Neuron (in vitro differentiated cells): Measurements from ENCODE around the gene RASAL3.
"Not testable (repeated sequence)": the region's sequence is repeated elsewhere in the genome, so short reads cannot be mapped to it uniquely, and the experiment has no call there.

Experiments
- H2AFZ ChIP-seq: one replicate; pipeline ENCODE4 v1.6.1; 2013; ENCODE audit warnings: low read depth, mild to moderate bottlenecking, inconsistent platforms, low read length, moderate library complexity
- H3K27me3 ChIP-seq: one replicate; pipeline ENCODE4 v1.6.1; 2013; ENCODE audit warnings: low read length; ENCODE audit not compliant: insufficient read depth
- H3K36me3 ChIP-seq: one replicate; pipeline ENCODE4 v1.6.1; 2013; ENCODE audit warnings: low read length; ENCODE audit not compliant: insufficient read depth
- H3K4me1 ChIP-seq: one replicate; pipeline ENCODE4 v1.6.1; 2013; ENCODE audit warnings: low read length; ENCODE audit not compliant: insufficient read depth
- H3K4me3 ChIP-seq: 2 replicates; pipeline ENCODE4 v1.5.1; 2013; ENCODE audit warnings: mild to moderate bottlenecking, low read length, moderate library complexity
- H3K9me3 ChIP-seq: one replicate; pipeline ENCODE4 v1.6.1; 2013; ENCODE audit warnings: low read length

RASAL3 gene

DNA sequence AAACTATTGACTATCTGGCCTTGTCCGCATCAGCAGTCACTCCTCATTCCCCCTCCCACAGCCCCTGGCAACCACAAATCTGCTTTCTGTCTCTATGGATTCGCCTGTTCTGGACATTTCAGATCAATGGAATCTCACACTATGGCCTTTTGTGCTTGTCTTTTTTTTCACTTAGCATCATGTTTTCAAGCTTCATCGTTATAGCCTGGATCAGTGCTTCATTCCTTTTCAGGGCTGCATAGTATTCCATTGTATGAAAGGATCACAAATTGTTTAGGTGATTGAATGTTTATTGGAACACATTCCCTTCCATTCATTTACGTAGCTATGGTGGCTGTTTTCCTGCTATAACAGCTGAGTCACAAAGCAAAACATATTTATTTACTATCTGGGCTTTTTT lies 22.7 kb upstream of the RASAL3 start:
- Histone ChIP-seq H3K9me3 (no peaks in the 10 kb centered on the region), H3K4me1 (no peaks in the 10 kb centered on the region), H2AFZ (no peak overlapping the region), H3K4me3 (no peak overlapping the region), H3K27me3 (no peaks in the 10 kb centered on the region), H3K36me3 (no peaks in the 10 kb centered on the region)

DNA sequence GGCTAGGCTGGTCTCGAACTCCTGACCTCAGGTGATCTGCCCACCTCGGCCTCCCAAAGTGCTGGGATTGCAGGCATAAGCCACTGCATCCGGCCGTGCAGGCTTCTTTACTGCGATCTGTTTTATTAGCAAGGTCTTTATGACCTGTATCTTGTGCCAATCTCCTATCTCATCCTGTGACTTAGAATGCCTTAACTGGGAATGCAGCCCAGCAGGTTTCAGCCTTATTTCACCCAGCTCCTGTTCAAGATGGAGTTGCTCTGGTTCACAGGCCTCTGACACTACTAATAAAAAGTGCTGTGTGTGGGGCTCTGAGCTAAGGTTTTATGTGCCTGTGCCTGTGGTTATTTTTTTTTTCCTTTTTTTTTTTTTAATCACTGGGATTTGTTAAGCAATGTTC lies 21.4 kb upstream of the RASAL3 start:
- H3K36me3 ChIP-seq, H2AFZ ChIP-seq, H3K9me3 ChIP-seq, H3K4me3 ChIP-seq, H3K27me3 ChIP-seq, H3K4me1 ChIP-seq: not testable (repeated sequence)

DNA sequence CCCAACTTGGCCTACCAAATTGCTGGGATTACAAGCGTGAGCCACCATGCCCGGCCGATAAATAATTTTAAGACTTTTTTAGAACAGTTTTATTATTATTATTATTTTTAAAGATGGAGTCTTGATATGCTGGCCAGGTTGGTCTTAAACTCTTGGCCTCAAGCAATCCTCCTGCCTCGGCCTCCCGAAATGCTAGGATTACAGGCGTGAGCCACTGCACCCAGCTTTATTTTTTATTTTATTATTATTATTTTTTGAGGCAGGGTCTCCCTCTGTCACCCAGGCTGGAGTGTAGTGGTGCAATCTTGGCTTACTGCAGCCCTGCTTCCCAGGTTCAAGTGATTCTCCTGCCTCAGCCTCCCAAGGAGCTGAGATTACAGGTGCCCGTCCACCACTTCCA lies 16.7 kb upstream of the RASAL3 start:
- not testable (repeated sequence) for H3K4me1 ChIP-seq, H3K36me3 ChIP-seq, H2AFZ ChIP-seq, H3K27me3 ChIP-seq, H3K9me3 ChIP-seq, H3K4me3 ChIP-seq

DNA sequence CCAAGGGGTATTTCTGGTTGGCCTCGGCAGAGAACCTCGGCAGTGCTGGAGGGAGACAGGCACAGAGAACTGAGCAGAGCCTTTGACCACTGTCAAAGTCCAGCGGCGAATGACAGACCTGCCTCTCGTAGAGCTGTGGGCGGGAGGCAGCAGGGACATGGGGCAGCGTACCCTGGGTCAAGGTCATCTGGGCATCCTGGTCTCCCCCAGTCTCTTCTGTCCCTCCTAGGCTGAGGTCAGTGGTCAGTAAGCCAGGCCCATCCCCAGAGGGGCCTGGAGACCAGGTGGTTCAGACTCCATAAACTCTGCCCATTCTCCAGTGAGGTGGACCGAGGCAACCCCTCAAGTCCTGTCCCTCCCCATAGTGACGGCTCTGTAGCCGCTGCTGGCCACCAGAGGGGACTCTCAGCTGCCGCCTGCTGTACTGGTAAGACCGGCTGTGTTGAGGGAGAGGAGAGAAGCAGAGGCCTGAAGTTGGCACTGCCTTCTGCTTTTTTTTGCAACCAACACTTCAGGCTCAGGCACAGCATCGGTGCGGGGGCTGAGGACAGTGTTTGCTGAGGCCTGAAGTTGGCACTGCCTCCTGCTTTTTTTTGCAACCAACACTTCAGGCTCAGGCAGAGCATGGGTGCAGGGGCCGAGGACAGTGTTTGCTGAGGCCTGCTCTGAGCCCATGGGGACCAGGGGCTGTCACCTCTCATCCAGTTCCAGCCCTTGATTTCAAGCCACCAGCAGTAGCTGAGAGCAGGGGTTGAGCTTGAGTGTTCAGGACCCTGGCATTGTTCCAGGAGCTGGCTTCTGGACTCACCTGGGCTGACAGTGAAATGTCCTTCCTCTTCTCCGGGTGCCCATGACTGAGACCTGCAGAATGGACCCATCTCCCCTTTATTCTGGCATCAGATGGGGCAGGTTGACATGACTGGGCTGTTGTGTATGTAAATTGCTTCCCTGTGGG lies 15.3 kb upstream of the RASAL3 start, which contains the start of gene PGLYRP2:
Gene PGLYRP2 (minus strand): TSS at position 111 of the 955 bp plus-strand sequence. CDS start 130 bp downstream, outside the sequence.
- Histone ChIP-seq H3K4me1 (no peaks in the 10 kb centered on the region), H2AFZ (no peak within 1 kb of the TSS)

DNA sequence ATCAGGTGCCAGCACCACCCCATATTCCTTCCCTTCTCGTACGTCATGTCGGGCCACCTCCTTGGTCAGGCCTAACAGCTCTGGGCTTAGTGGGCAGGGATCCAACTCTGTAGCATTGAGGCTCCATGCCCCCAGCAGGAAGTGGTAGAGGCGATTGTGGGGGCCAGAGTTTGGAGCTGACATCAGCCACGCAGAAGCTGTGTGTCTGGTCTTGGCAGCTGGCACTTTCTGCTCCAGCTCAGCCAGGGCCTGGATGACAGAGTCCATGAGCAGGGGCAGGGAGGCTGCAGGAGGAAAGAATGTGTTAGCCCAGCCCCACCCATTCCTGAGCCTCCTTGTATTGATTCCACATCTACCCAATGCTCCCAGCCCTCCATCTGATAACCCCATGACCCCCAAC lies 12.0 kb upstream of the RASAL3 start:
- Histone ChIP-seq H3K27me3 (peaks cover 3% of the 10 kb centered on the region), H3K4me3 (no peak overlapping the region), H3K36me3 (no peaks in the 10 kb centered on the region), H3K4me1 (no peaks in the 10 kb centered on the region), H3K9me3 (no peaks in the 10 kb centered on the region), H2AFZ (no peak overlapping the region)

More for the DNA sequence above, 15.3 kb upstream of the RASAL3 start, which contains the start of gene PGLYRP2:
- no peak within 1 kb of the TSS for H3K4me3 ChIP-seq
- H3K27me3 ChIP-seq, result peaks cover 3% of the 10 kb centered on the region
- no peaks in the 10 kb centered on the region for H3K36me3 ChIP-seq
- H3K9me3 ChIP-seq, result no peaks in the 10 kb centered on the region

DNA sequence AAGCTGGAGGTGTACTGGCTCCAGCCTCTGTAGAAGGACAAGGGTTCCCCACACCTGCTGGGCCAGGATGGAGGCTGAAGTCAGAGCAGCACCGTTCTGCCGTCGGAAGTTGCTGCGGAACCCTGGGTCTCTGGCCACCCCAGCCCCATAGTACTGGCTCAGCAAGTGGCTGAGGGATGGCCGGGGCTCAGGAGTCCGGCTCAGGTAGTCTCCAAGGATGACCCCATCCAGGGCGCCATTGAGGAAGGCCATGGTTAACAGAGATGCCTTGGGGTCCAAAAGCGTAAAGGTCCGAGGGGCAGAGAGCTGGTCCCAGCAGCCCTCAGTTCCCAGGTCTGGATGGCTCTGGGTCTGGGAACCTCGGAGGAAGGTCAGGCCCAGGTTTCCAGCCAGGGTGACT lies 11.3 kb upstream of the RASAL3 start:
- no peak overlapping the region for H2AFZ ChIP-seq
- H3K9me3 ChIP-seq, result no peaks in the 10 kb centered on the region
- no peak overlapping the region for H3K4me3 ChIP-seq
- H3K36me3 ChIP-seq, result no peaks in the 10 kb centered on the region
- H3K4me1 ChIP-seq, result no peaks in the 10 kb centered on the region
- H3K27me3 ChIP-seq, result peaks cover 3% of the 10 kb centered on the region

DNA sequence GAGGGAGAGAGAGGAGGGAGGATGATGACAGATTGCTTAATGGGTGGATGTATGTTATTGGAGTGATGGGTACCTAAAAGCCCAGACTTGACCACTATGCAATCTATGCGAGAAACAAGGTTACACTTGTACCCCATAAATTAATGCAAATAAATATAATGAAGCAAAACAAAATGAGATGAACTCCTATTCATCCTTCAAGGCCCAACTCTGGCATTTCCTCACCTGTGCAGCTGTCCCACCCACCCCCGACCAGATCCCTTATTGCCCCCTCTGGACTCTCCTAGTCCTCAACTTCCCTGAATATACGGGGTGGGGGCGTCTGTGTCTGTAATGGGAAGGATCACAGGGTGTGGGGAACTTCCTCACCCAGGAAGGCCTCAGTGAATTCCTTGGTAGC lies 10.8 kb upstream of the RASAL3 start:
- Histone ChIP-seq H3K9me3 (no peaks in the 10 kb centered on the region), H3K4me3 (no peak overlapping the region), H2AFZ (no peak overlapping the region), H3K4me1 (no peaks in the 10 kb centered on the region), H3K36me3 (no peaks in the 10 kb centered on the region), H3K27me3 (peaks cover 3% of the 10 kb centered on the region)

DNA sequence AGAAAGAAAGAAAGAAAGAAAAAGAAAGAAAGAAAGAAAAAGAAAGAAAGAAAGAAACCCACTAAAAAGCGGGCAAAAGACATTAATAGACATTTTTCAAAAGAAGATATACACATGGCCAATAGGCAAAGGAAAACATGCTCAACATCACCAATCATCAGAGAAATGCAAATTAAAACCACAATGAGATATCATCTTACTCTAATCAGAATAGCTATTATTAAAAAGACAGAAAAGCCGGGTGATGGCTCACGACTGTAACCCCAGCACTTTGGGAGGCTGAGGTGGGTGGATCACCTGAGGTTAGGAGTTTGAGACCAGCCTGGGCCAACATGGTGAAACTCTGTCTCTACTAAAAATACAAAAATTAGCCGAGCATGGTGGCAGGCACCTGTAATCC lies 9.5 kb upstream of the RASAL3 start:
- H3K9me3 ChIP-seq, H3K4me3 ChIP-seq, H3K4me1 ChIP-seq, H3K36me3 ChIP-seq, H2AFZ ChIP-seq: not testable (repeated sequence)
- peaks cover 13% of the 10 kb centered on the region for H3K27me3 ChIP-seq

DNA sequence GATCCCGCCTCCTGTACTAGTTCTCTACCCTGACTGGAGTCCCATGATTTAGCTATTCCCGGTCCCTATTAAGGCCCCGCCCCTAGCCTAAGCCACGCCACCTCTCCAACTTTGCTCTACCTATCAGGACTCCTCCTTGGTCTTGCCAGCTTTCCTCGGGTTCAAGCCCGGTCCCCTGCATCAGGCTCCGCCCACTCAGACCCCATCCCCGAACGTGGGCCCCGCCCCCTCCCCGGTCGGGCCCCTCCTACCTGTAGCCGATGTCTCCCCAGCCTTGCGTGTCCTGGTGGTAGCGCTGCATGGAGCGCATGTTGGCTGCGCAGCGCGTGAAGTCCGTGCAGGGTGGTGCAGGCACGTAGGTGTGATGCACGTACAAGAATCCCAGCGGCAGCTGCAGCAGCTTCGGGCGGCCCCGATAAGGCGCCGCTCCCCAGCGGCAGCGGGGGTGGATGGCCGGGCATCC lies 7.3 kb upstream of the RASAL3 start:
- Histone ChIP-seq H3K27me3 (peaks cover 26% of the 10 kb centered on the region), H3K9me3 (no peaks in the 10 kb centered on the region), H3K4me1 (no peaks in the 10 kb centered on the region), H3K4me3 (no peak overlapping the region), H2AFZ (no peak overlapping the region), H3K36me3 (no peaks in the 10 kb centered on the region)

DNA sequence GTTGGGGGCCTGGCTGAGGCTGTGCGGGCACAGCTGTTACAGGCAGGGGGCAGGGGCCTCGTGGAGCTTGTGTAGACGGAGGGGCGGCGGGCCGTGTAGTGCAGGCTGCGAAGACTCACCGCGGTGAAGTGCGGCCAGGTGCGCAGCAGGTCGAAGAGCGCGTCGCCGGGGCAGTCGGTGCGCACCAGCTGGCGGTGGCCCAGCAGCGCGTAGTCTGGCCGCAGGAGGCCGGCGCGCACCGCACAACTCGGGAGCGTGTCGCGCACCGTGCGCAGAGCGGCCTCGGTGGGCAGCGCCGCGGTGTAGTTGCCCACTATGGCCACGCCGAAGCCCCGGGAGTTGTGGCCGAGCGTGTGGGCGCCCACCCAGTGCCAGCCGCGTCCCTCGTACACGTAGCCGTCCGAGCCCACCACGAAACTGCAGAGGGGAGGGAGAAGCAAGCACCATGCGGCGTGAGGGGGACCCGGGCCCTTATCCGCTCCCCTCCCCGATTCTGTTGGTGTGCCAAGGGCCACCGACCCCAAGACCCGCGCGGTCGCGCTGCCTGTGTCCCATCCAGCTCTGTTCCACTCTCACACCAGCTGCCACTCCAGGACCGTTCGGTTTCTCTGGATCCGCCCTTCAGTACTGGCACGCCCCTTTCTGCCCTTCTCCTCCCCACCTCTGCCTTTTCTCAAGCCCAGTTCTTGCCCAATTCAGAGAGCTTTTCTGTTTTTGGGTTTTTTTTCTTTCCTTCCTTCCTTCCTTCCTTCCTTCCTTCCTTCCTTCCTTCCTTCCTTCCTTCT lies 5.4 kb upstream of the RASAL3 start:
- Histone ChIP-seq H3K27me3 (peaks cover 30% of the 10 kb centered on the region), H3K4me1 (no peaks in the 10 kb centered on the region), H2AFZ (no peak overlapping the region), H3K4me3 (no peak overlapping the region), H3K9me3 (no peaks in the 10 kb centered on the region), H3K36me3 (no peaks in the 10 kb centered on the region)

DNA sequence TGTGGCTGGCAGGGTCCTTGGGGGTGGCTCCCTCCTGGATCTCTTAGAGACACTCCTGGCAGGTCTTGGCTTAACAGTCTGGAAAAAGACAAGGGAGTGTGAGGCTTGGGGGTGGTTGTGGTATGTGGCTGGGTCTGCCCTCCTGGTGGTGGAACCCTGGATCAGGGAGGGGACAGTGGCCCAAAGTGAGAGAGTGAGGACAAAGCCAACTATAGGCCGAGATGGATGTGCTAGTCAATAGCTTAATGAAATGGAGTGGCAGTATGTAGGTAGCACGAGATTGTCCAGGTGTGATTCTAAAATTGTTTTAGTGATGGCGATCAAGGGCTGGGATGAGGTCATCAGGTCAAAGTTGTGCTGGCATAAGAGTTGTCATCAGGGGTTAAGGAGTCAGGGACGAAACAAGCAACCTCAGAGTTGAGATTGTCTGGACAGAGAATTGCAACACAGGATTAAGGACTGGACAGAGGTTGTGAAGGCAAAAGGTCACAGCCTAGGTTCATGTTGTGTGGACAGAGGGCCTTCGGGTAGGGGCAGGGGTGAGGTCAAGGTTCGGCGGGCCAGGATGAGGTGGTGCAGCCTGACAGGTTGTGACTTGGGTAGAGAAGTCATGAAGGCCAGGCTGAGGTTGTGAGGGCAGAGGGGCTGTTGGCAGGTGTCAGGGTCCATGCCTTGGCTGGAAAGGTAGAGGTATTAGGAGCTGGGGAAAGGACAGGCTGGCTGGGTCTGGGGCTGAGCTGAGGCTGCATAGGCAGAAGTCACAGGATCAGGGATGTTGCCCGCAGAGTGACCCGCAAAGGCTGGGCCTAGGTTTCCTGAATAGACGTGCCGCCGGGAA lies 4.5 kb upstream of the RASAL3 start:
- Histone ChIP-seq H3K36me3 (no peaks in the 10 kb centered on the region), H2AFZ (no peak overlapping the region), H3K27me3 (peaks cover 36% of the 10 kb centered on the region), H3K4me3 (no peak overlapping the region), H3K9me3 (no peaks in the 10 kb centered on the region), H3K4me1 (no peaks in the 10 kb centered on the region)

DNA sequence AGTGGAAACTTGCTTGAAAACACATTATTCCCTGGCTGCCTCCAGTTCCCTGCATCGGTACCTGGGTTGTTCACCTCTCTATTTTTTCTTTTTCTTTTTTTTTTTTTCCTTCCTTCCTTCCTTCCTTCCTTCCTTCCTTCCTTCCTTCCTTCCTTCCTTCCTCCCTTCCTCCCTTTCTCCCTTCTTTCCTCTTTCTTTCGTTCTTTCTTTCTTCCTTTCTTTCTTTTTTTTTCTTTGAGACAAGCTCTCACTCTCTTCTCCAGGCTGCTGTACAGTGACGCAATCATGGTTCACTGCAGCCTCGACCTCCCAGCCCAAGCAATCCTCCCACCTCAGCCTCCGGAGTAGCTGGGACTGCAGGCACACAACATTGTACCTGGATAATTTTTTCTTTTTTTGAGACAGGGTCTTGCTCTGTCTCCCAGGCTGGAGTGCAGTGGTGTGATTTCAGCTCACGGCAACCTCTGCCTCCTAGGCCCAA lies 3.4 kb upstream of the RASAL3 start:
- peaks cover 39% of the 10 kb centered on the region for H3K27me3 ChIP-seq
- no peak overlapping the region for H3K4me3 ChIP-seq
- H2AFZ ChIP-seq, result no peak overlapping the region
- no peaks in the 10 kb centered on the region for H3K9me3 ChIP-seq
- H3K4me1 ChIP-seq, result no peaks in the 10 kb centered on the region
- no peaks in the 10 kb centered on the region for H3K36me3 ChIP-seq
